IMR-90 (cell line): Measurements from ENCODE around the gene RAB43. TPM values are rescaled to one million over a fixed set of nuclear protein-coding genes. Genes with fewer than 3 reads are reported as not detected.

Source experiments
- ATAC-seq: fragments of 200-7000 bp; cut with Tn5 transposase; 2 replicates; pipeline ENCODE4 v1.9.1; 2020; ENCODE audit warnings: low read depth, mild to moderate bottlenecking, moderate library complexity
- BruUV-seq: library from RNA; stranded (reverse); fragments of 400-500 nt; replicated peaks from 2 replicates; lab custom pipeline; 2021; lab: Mats Ljungman, UMichigan
- CTCF ChIA-PET: fragments of 300-600 bp; formaldehyde crosslinking; extraction: SDS; loops from one replicate; lab custom pipeline; 2021; ENCODE audit warnings: antibody characterized with exemption; lab: Yijun Ruan, JAX
- POLR2A ChIA-PET: fragments of 300-600 bp; sonication (Branson Sonifier 250); formaldehyde crosslinking; loops from one replicate; lab custom pipeline; 2022; ENCODE audit warnings: antibody characterized with exemption; ENCODE audit not compliant: unreplicated experiment; lab: Charles Lee
- DNase-seq: peaks from one replicate; pipeline ENCODE4 v3.0.0; 2013
- H2AFZ ChIP-seq: replicated peaks from 2 replicates; pipeline ENCODE3; 2013; ENCODE audit warnings: low read length, mild to moderate bottlenecking; ENCODE audit not compliant: poor library complexity
- H2AK5ac ChIP-seq: 2 replicates; pipeline ENCODE4 v1.6.1; 2013; ENCODE audit warnings: low read depth, low read length, inconsistent platforms
- H2AK9ac ChIP-seq: replicated peaks from 2 replicates; pipeline ENCODE3; 2013; ENCODE audit warnings: mild to moderate bottlenecking, low read depth, low read length, moderate library complexity; ENCODE audit not compliant: poor library complexity
- H2BK120ac ChIP-seq: 2 replicates; pipeline ENCODE4 v1.6.1; 2013; ENCODE audit warnings: low read depth, low read length, inconsistent platforms
- H2BK15ac ChIP-seq: 3 replicates; pipeline ENCODE4 v1.6.1; 2013; ENCODE audit warnings: low read depth, low read length, inconsistent platforms
- H2BK20ac ChIP-seq: 2 replicates; pipeline ENCODE4 v1.6.1; 2013; ENCODE audit warnings: low read depth, mild to moderate bottlenecking, inconsistent platforms, low read length, moderate library complexity
- H2BK5ac ChIP-seq: 2 replicates; pipeline ENCODE4 v1.6.1; 2013; ENCODE audit warnings: mild to moderate bottlenecking, low read depth, low read length, inconsistent platforms; ENCODE audit not compliant: poor library complexity, severe bottlenecking
- H3K14ac ChIP-seq: replicated peaks from 2 replicates; pipeline ENCODE4 v1.6.1; 2013; ENCODE audit warnings: low read depth, low read length, inconsistent platforms
- H3K18ac ChIP-seq: 2 replicates; pipeline ENCODE4 v1.6.1; 2013; ENCODE audit warnings: low read depth, low read length, control low read depth
- H3K23ac ChIP-seq: 2 replicates; pipeline ENCODE4 v1.6.1; 2013; ENCODE audit warnings: low read depth, low read length, inconsistent platforms
- H3K27ac ChIP-seq: 2 replicates; pipeline ENCODE4 v1.5.1; 2013; ENCODE audit warnings: mild to moderate bottlenecking, control low read depth, low read length; ENCODE audit not compliant: insufficient read depth
- H3K27me3 ChIP-seq: 2 replicates; pipeline ENCODE4 v1.6.1; 2013; ENCODE audit warnings: low read length; ENCODE audit not compliant: control insufficient read depth, insufficient read depth
- H3K36me3 ChIP-seq: 2 replicates; pipeline ENCODE4 v1.6.1; 2013; ENCODE audit warnings: low read length, mixed read lengths; ENCODE audit not compliant: control insufficient read depth, insufficient read depth
- H3K4ac ChIP-seq: 2 replicates; pipeline ENCODE4 v1.6.1; 2013; ENCODE audit warnings: low read depth, low read length, inconsistent platforms
- H3K4me1 ChIP-seq: 2 replicates; pipeline ENCODE4 v1.6.1; 2013; ENCODE audit warnings: low read length, mixed read lengths; ENCODE audit not compliant: control insufficient read depth, insufficient read depth
- H3K4me2 ChIP-seq: 2 replicates; pipeline ENCODE4 v1.6.1; 2013; ENCODE audit warnings: low read depth, mild to moderate bottlenecking, control low read depth, low read length, moderate library complexity
- H3K4me3 ChIP-seq: 2 replicates; pipeline ENCODE4 v1.5.1; 2013; ENCODE audit warnings: low read depth, mild to moderate bottlenecking, control low read depth, low read length, moderate library complexity; ENCODE audit not compliant: insufficient read depth
- H3K56ac ChIP-seq: 2 replicates; pipeline ENCODE4 v1.6.1; 2013; ENCODE audit warnings: low read length, inconsistent platforms; ENCODE audit not compliant: insufficient read depth; ENCODE audit errors: extremely low read depth
- H3K79me1 ChIP-seq, 2 experiments: 2 replicates each; pipeline ENCODE4 v1.6.1; 2013; ENCODE audit warnings: low read length in 2 of 2, inconsistent platforms in 1 of 2, low read depth in 1 of 2
- H3K9ac ChIP-seq: 2 replicates; pipeline ENCODE4 v1.6.1; 2013; ENCODE audit warnings: low read depth, low read length, control low read depth
- H3K9me1 ChIP-seq: 2 replicates; pipeline ENCODE4 v1.6.1; 2013; ENCODE audit warnings: low read length, inconsistent platforms; ENCODE audit not compliant: insufficient read depth
- H3K9me3 ChIP-seq: 2 replicates; pipeline ENCODE4 v1.6.1; 2013; ENCODE audit warnings: low read length; ENCODE audit not compliant: control insufficient read depth, insufficient read depth
- H4K20me1 ChIP-seq: 2 replicates; pipeline ENCODE4 v1.6.1; 2013; ENCODE audit warnings: low read length, inconsistent platforms; ENCODE audit not compliant: insufficient read depth
- H4K5ac ChIP-seq: 2 replicates; pipeline ENCODE4 v1.6.1; 2013; ENCODE audit warnings: mild to moderate bottlenecking, low read depth, low read length, control low read depth
- H4K8ac ChIP-seq, 2 experiments: 2 replicates each; pipeline ENCODE4 v1.6.1; 2013; ENCODE audit warnings: low read depth in 2 of 2, low read length in 2 of 2, control low read depth in 1 of 2, inconsistent platforms in 1 of 2
- H4K91ac ChIP-seq: 2 replicates; pipeline ENCODE4 v1.6.1; 2013; ENCODE audit warnings: low read depth, low read length, inconsistent platforms; ENCODE audit not compliant: insufficient read depth
- FOS ChIP-seq: fragments of 150-350 bp; IDR thresholded peaks from 2 replicates; pipeline ENCODE4 v1.6.1; 2016; ENCODE audit warnings: low read depth, low read length
- MAFK ChIP-seq: IDR thresholded peaks from 2 replicates; pipeline ENCODE4 v1.6.1; 2012; ENCODE audit warnings: low read depth, low read length, improper control_type of control experiment
- WGBS, 2 experiments: methylation state at CpG; one replicate each; pipeline versions ENCODE4 v1.1.5 to v1.1.7; 2013; ENCODE audit warnings: missing lambda C conversion rate in 2 of 2; ENCODE audit not compliant: insufficient read length in 1 of 2; ENCODE audit errors: extremely low coverage in 2 of 2; 5-methylcytosine and 5-hydroxymethylcytosine counted together
- dilution Hi-C: fragments of 300-500 bp; cut with HindIII; formaldehyde crosslinking; loops from one replicate; pipeline ENCODE4 v1.14.3; 2018; ENCODE audit warnings: low sequenced_read_pairs; ENCODE audit not compliant: unreplicated experiment
- in situ Hi-C: fragments of 300-500 bp; cut with MboI; formaldehyde crosslinking; loops from 3 replicates; pipeline ENCODE4 v1.14.3; 2019; ENCODE audit warnings: low sequenced_read_pairs, inconsistent platforms, mixed read lengths
- intact Hi-C: fragments of 100-400 bp; cut with micrococcal nuclease; formaldehyde crosslinking; loops from 2 replicates; pipeline ENCODE4 v1.10.0; 2022
- polyA plus RNA-seq, 3 experiments: library from polyadenylated mRNA; depleted of rRNA; stranded (reverse); fragments of >200 nt; gene quantifications; 2 replicates each; pipeline ENCODE4 v1.2.3, GENCODE V29; 2012; ENCODE audit warnings: low replicate concordance in 1 of 3
- total RNA-seq: library from RNA; depleted of rRNA; stranded (reverse); fragments of >200 nt; gene quantifications from 2 replicates; pipeline ENCODE4 v1.2.3, GENCODE V29; 2012

RAB43 gene
- total and polyA plus RNA-seq, 2 of the 4 experiments (the other 2 are of a cell fraction), result 9.9 to 14.0 TPM

- H3K27me3 ChIP-seq, result peaks cover 20% of the 10 kb centered on the region
- H2BK15ac ChIP-seq, result no peak overlapping the region
- H3K23ac ChIP-seq, result no peak overlapping the region
- H2AFZ ChIP-seq, result no peak overlapping the region
- ChIA-PET CTCF (no interaction called here), POLR2A (no interaction called here)
- TF ChIP-seq MAFK (no peak), FOS (no peak)
- no peaks in the 10 kb centered on the region for H3K9me1 ChIP-seq
- no peak overlapping the region for H2AK9ac ChIP-seq
- H3K18ac ChIP-seq, result no peak overlapping the region
- no peak overlapping the region for H3K4me2 ChIP-seq
- H3K56ac ChIP-seq, result no peak overlapping the region
- no peaks in the 10 kb centered on the region for H4K20me1 ChIP-seq
- H3K14ac ChIP-seq, result no peak overlapping the region
- DNase-seq (no peak), ATAC-seq (no peak)
- no peak overlapping the region for H3K4ac ChIP-seq
- H4K8ac ChIP-seq, result no peak overlapping the region
- intact Hi-C loops (no loop called here), in situ Hi-C loops (no loop called here), dilution Hi-C loops (no loop called here)
- H3K4me1 ChIP-seq, result no peaks in the 10 kb centered on the region; the same call in 1 of the 2 replicates
- no TSS peak for BruUV-seq
- no peak overlapping the region for H4K91ac ChIP-seq
- H3K27ac ChIP-seq, result no peak overlapping the region
- H2AK5ac ChIP-seq, result no peak overlapping the region
- H3K79me1 ChIP-seq, result no peaks in the 10 kb centered on the region
- no peak overlapping the region for H2BK5ac ChIP-seq
- no peak overlapping the region for H4K5ac ChIP-seq
- H3K9me3 ChIP-seq, result peaks cover 7% of the 10 kb centered on the region
- no peaks in the 10 kb centered on the region for H3K36me3 ChIP-seq
- no peak overlapping the region for H3K4me3 ChIP-seq
- 67% methylated on average over 5 of the region's 14 CpGs; no CpG with 5 or more reads in 1 of the 2 experiments for WGBS, 2 experiments
- H2BK120ac ChIP-seq, result no peak overlapping the region
- H2BK20ac ChIP-seq, result no peak overlapping the region
- no peak overlapping the region for H3K9ac ChIP-seq
These were observed 56.4 kb downstream of the RAB43 start for GRCh38 chr3:129065016-129065719.
